ENCODE results near the gene C20orf202.
A peak's percentile ranks its signal among the peaks of the same experiment; 100 is the strongest.

DNA sequence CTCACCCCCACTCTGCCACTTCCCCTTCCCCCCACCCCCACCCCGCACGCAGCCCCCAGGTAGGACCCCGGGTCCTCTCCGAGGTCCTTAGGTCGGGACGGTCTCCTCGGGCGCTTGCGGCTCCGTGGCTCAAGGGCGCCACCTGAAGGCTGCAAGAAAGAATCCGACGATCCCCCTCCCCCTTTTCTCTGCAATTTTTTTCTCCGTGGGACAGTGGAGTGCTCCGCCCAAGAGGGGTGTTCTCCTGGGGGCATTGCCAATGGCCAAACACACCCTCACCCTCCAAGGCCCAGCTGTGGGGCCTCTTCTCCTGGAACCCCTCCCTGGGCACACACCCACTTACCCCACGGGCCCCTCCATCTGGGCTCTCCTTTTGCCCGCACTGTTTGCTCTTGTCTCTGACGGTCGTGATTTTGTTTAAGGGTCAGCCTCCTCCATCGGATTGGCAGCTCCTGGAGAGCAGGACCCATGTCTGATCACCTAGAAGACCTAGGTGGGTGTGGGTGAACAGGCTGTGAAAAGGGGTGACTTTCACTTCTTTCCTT lies 17.4 kb upstream of the C20orf202 start:
- no peak for TF ChIP-seq POLR2A (IDR thresholded peaks at IDR 0.05)
- TF ChIP-seq CTCF (IDR thresholded peaks at IDR 0.05) = peak; percentile 48 to 60 (median 56)
